Vagina (tissue), 2 donors: ENCODE results near the gene HDDC3. TPM values are rescaled to one million over a fixed set of nuclear protein-coding genes. Genes with fewer than 3 reads are reported as not detected.

ENCODE experiments used
- DNase-seq, 2 donors: peaks; one replicate each; pipeline ENCODE4 v3.0.0-alpha.2; 2017; ENCODE audit errors: extremely low spot score in 2 of 2
- H3K27ac ChIP-seq: fragments of 200-600 bp; sonication (generic); one replicate; pipeline ENCODE4 v1.5.1; 2019
- H3K27me3 ChIP-seq: fragments of 200-600 bp; sonication (generic); one replicate; pipeline ENCODE4 v1.5.1; 2019
- H3K36me3 ChIP-seq, 2 donors: fragments of 200-600 bp; sonication (generic); one replicate each; pipeline ENCODE4 v1.5.1; 2017 to 2019
- H3K4me1 ChIP-seq: fragments of 200-600 bp; sonication (generic); one replicate; pipeline ENCODE4 v1.5.1; 2019
- H3K4me3 ChIP-seq, 2 donors: fragments of 200-600 bp; sonication (generic); 1 replicate in 1 of 2; 2 replicates in 1 of 2; pipeline ENCODE4 v1.5.1; 2016 to 2019
- H3K9me3 ChIP-seq: fragments of 200-600 bp; sonication (generic); one replicate; pipeline ENCODE4 v1.5.1; 2019
- CTCF ChIP-seq, 3 experiments: fragments of 450-650 bp in 2 of 3; fragments of 200-600 bp in 1 of 3; sonication (generic) in 1 of 3; IDR thresholded peaks; one replicate each; pipeline ENCODE4 v1.5.1; 2017 to 2019; ENCODE audit warnings: antibody characterized with exemption in 3 of 3, mild to moderate bottlenecking in 2 of 3, moderate library complexity in 2 of 3
- POLR2A ChIP-seq, 2 donors: fragments of 450-650 bp; IDR thresholded peaks; one replicate each; pipeline ENCODE4 v1.6.1; 2017; ENCODE audit warnings: antibody characterized with exemption in 2 of 2, mild to moderate bottlenecking in 2 of 2, moderate library complexity in 2 of 2
- POLR2AphosphoS5 ChIP-seq, 2 donors: sonication (generic); formaldehyde crosslinking; IDR thresholded peaks; one replicate each; pipeline ENCODE4 v1.9.0; 2017; ENCODE audit warnings: antibody characterized with exemption in 2 of 2, mild to moderate bottlenecking in 2 of 2, low read depth in 1 of 2; ENCODE audit not compliant: insufficient read depth in 1 of 2
- intact Hi-C: fragments of 100-400 bp; cut with DNase I; formaldehyde crosslinking; loops from one replicate; pipeline ENCODE4 v1.15.1; 2023
- total RNA-seq: library from RNA; depleted of rRNA; stranded (reverse); fragments of >200 nt; gene quantifications from one replicate; pipeline ENCODE4 v1.2.3, GENCODE V29; 2016

Gene HDDC3
- total RNA-seq, 1 donor from 2014 or later, result 7.9 TPM

GRCh38 chr15:90883526-90883975 lies 48.8 kb downstream of the HDDC3 start:
- no peak for DNase-seq
- intact Hi-C loops, result loop anchor here (10.0 kb wide), 1 partner anchor 169 kb away; the partner anchor contains the start of gene BLM
- H3K27ac ChIP-seq, result peak overlapping the region; percentile 97
- peaks cover 36% of the 10 kb centered on the region for H3K4me1 ChIP-seq
- no peaks in the 10 kb centered on the region for H3K9me3 ChIP-seq
- H3K4me3 ChIP-seq, result peak overlapping the region; percentile 57 to 72
- TF ChIP-seq POLR2A (IDR thresholded peaks at IDR 0.05), result no peak
- TF ChIP-seq POLR2AphosphoS5 (IDR thresholded peaks at IDR 0.05; ENCODE audit: insufficient read depth in 1 of 2, low read depth in 1 of 2), result no peak
- no peak for TF ChIP-seq CTCF (IDR thresholded peaks at IDR 0.05)
- peaks cover 0 to 36% of the 10 kb centered on the region in 2 donors for H3K36me3 ChIP-seq
- H3K27me3 ChIP-seq, result no peaks in the 10 kb centered on the region

GRCh38 chr15:90882781-90883525 lies 49.4 kb downstream of the HDDC3 start:
- intact Hi-C loops, result loop anchor here (10.0 kb wide), 1 partner anchor 168 kb away; the partner anchor contains the start of gene BLM
- H3K4me3 ChIP-seq, result no peak overlapping the region
- H3K27ac ChIP-seq, result peak overlapping the region; percentile 97
- TF ChIP-seq POLR2A (IDR thresholded peaks at IDR 0.05), result no peak
- TF ChIP-seq POLR2AphosphoS5 (IDR thresholded peaks at IDR 0.05; ENCODE audit: insufficient read depth in 1 of 2, low read depth in 1 of 2), result no peak
- TF ChIP-seq CTCF (IDR thresholded peaks at IDR 0.05), result no peak
- no peaks in the 10 kb centered on the region for H3K9me3 ChIP-seq
- H3K36me3 ChIP-seq, result peaks cover 0 to 41% of the 10 kb centered on the region in 2 donors
- DNase-seq, result no peak
- H3K4me1 ChIP-seq, result peaks cover 36% of the 10 kb centered on the region
- no peaks in the 10 kb centered on the region for H3K27me3 ChIP-seq

- no peak for DNase-seq
- Histone ChIP-seq H3K27ac (no peak overlapping the region), H3K9me3 (no peaks in the 10 kb centered on the region), H3K36me3 (peaks cover 0 to 49% of the 10 kb centered on the region in 2 donors), H3K4me1 (peaks cover 36% of the 10 kb centered on the region), H3K27me3 (no peaks in the 10 kb centered on the region), H3K4me3 (no peak overlapping the region)
- intact Hi-C loops, result loop anchor here (10.0 kb wide), 1 partner anchor 167 kb away; the partner anchor contains the start of gene BLM
- TF ChIP-seq CTCF (IDR thresholded peaks at IDR 0.05) (no peak), POLR2A (IDR thresholded peaks at IDR 0.05) (no peak), POLR2AphosphoS5 (IDR thresholded peaks at IDR 0.05; ENCODE audit: insufficient read depth in 1 of 2, low read depth in 1 of 2) (no peak)
Observed at GRCh38 chr15:90881978-90882721, 50.2 kb downstream of the HDDC3 start.

- peaks cover 0 to 57% of the 10 kb centered on the region in 2 donors for H3K36me3 ChIP-seq
- intact Hi-C loops, result loop anchor here (10.0 kb wide), 1 partner anchor 167 kb away; the partner anchor contains the start of gene BLM
- no peak for TF ChIP-seq POLR2A (IDR thresholded peaks at IDR 0.05)
- H3K4me1 ChIP-seq, result peaks cover 31% of the 10 kb centered on the region
- no peak overlapping the region for H3K27ac ChIP-seq
- no peak overlapping the region for H3K4me3 ChIP-seq
- no peaks in the 10 kb centered on the region for H3K9me3 ChIP-seq
- DNase-seq, result no peak
- no peaks in the 10 kb centered on the region for H3K27me3 ChIP-seq
Observed at GRCh38 chr15:90881181-90881977, 51.0 kb downstream of the HDDC3 start.
